BLaER1 treated with 17β-estradiol and CSF1 and Interleukin-3, amounts not matched to agents 10 nM and 100 nM (cell line): ENCODE results near the gene C1orf74.

ENCODE experiments used
- H3K27ac ChIP-seq, 11 experiments: shearing (Covaris generic); formaldehyde crosslinking; 2 replicates each; pipeline ENCODE4 v1.8.1; 2022
- H3K27me3 ChIP-seq, 11 experiments: shearing (Covaris generic); formaldehyde crosslinking; 2 replicates each; pipeline ENCODE4 v1.8.1; 2022
- H3K36me3 ChIP-seq, 11 experiments: shearing (Covaris generic); formaldehyde crosslinking; 2 replicates each; pipeline ENCODE4 v1.8.1; 2022
- H3K4me1 ChIP-seq, 10 experiments: shearing (Covaris generic); formaldehyde crosslinking; 2 replicates each; pipeline ENCODE4 v1.8.1; 2022
- H3K4me2 ChIP-seq, 11 experiments: shearing (Covaris generic); formaldehyde crosslinking; 2 replicates each; pipeline ENCODE4 v1.8.1; 2022
- H3K4me3 ChIP-seq, 10 experiments: shearing (Covaris generic); formaldehyde crosslinking; 2 replicates each; pipeline ENCODE4 v1.8.1; 2022
- H3K9ac ChIP-seq, 11 experiments: shearing (Covaris generic); formaldehyde crosslinking; 2 replicates each; pipeline ENCODE4 v1.8.1; 2022
- H3K9me3 ChIP-seq, 11 experiments: shearing (Covaris generic); formaldehyde crosslinking; replicated peaks in 1 of 11; 2 replicates each; pipeline ENCODE4 v1.8.1; 2022
- H4K20me1 ChIP-seq, 11 experiments: shearing (Covaris generic); formaldehyde crosslinking; 2 replicates each; pipeline ENCODE4 v1.8.1; 2022
- Cebpa-rat ChIP-seq, 11 experiments: shearing (Covaris generic); IDR thresholded peaks; 2 replicates each; pipeline ENCODE4 v1.8.1; 2022

Gene C1orf74

GRCh38 chr1:209784265-209785169, at the start of gene C1orf74:
C1orf74 (minus strand) TSS chr1:209784559; CDS start chr1:209783634, 925 bp downstream.
- Histone ChIP-seq H3K9ac (peak within 1 kb of the TSS; percentile 80 to 92 (median 84)), H3K36me3 (peaks cover 4 to 40% (median 35%) of the 10 kb centered on the region in 11 experiments; a peak in 20 of 22 replicates), H3K4me3 (peak within 1 kb of the TSS; percentile 61 to 82 (median 72)), H3K9me3 (peaks cover 0 to 9% (median 0%) of the 10 kb centered on the region in 11 experiments; a peak in 3 of 22 replicates), H4K20me1 (no peaks in the 10 kb centered on the region), H3K27ac (peak within 1 kb of the TSS; percentile 71 to 87 (median 79)), H3K4me1 (peaks cover 12 to 25% (median 18%) of the 10 kb centered on the region in 10 experiments), H3K27me3 (no peaks in the 10 kb centered on the region), H3K4me2 (peak within 1 kb of the TSS; percentile 83 to 98 (median 87))
- no peak for TF ChIP-seq Cebpa-rat (IDR thresholded peaks at IDR 0.05)

DNA sequence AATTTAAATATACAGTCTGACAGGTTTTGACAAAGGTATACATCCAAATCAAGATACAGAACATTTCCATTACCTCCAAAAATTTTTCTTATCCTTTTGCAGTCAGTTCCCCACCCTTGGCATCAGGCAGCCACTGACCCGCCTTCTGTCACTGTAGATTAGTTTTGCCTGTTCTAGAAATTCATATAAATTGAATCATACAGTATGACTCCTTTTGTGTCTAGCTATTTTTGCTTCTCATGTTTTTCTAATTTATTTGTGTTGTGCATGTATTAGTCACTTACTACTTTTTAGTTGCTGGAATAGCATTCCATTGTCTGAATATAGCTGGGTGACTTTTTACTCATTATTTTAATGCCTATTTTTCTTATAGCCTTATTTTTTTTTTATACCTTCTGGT, 47.3 kb upstream of the C1orf74 start:
- Histone ChIP-seq H3K9ac (no peak overlapping the region), H3K36me3 (peaks cover 59 to 74% (median 64%) of the 10 kb centered on the region in 11 experiments), H3K27me3 (no peaks in the 10 kb centered on the region), H3K9me3 (no peaks in the 10 kb centered on the region), H3K4me3 (no peak overlapping the region), H3K4me2 (no peak overlapping the region), H3K27ac (no peak overlapping the region), H4K20me1 (peaks cover 0 to 7% (median 0%) of the 10 kb centered on the region in 11 experiments; a peak in 2 of 22 replicates), H3K4me1 (peaks cover 18 to 36% (median 27%) of the 10 kb centered on the region in 10 experiments)
- no peak for TF ChIP-seq Cebpa-rat (IDR thresholded peaks at IDR 0.05)

GRCh38 chr1:209830722-209831121, 46.4 kb upstream of the C1orf74 start:
- Histone ChIP-seq H3K4me1 (peaks cover 18 to 36% (median 27%) of the 10 kb centered on the region in 10 experiments), H4K20me1 (peaks cover 0 to 7% (median 0%) of the 10 kb centered on the region in 11 experiments; a peak in 2 of 22 replicates), H3K4me2 (peak overlapping the region in 5 of 11 experiments; percentile 4 to 88 (median 68); a peak in 3 of 22 replicates), H3K4me3 (no peak overlapping the region), H3K27ac (no peak overlapping the region), H3K9ac (no peak overlapping the region), H3K9me3 (no peaks in the 10 kb centered on the region), H3K36me3 (peaks cover 50 to 65% (median 55%) of the 10 kb centered on the region in 11 experiments), H3K27me3 (no peaks in the 10 kb centered on the region)
- TF ChIP-seq Cebpa-rat (IDR thresholded peaks at IDR 0.05), result no peak

- peak overlapping the region in 9 of 10 experiments; percentile 72 to 96 (median 81); a peak in 11 of 20 replicates for H3K4me3 ChIP-seq
- TF ChIP-seq Cebpa-rat (IDR thresholded peaks at IDR 0.05), result no peak
- H3K9ac ChIP-seq, result no peak overlapping the region; a peak in 1 of 22 replicates
- no peak overlapping the region for H3K27ac ChIP-seq
- H4K20me1 ChIP-seq, result peaks cover 0 to 7% (median 0%) of the 10 kb centered on the region in 11 experiments; a peak in 2 of 22 replicates
- H3K4me1 ChIP-seq, result peaks cover 18 to 36% (median 27%) of the 10 kb centered on the region in 10 experiments
- H3K4me2 ChIP-seq, result peak overlapping the region; percentile 68 to 88 (median 83)
- H3K36me3 ChIP-seq, result peaks cover 40 to 55% (median 45%) of the 10 kb centered on the region in 11 experiments
- H3K9me3 ChIP-seq, result no peaks in the 10 kb centered on the region
- H3K27me3 ChIP-seq, result no peaks in the 10 kb centered on the region
Measured at GRCh38 chr1:209829716-209830115, 45.4 kb upstream of the C1orf74 start.

GRCh38 chr1:209827384-209828262, 43.3 kb upstream of the C1orf74 start, which contains the start of gene UTP25:
UTP25 (plus strand) TSS chr1:209827972; CDS start chr1:209828064, 92 bp downstream.
- Histone ChIP-seq H3K36me3 (peaks cover 19 to 34% (median 24%) of the 10 kb centered on the region in 11 experiments), H4K20me1 (peaks cover 0 to 7% (median 0%) of the 10 kb centered on the region in 11 experiments; a peak in 2 of 22 replicates), H3K9ac (peak within 1 kb of the TSS; percentile 75 to 89 (median 80)), H3K27ac (peak within 1 kb of the TSS; percentile 52 to 93 (median 82)), H3K9me3 (no peaks in the 10 kb centered on the region), H3K4me1 (peaks cover 18 to 39% (median 27%) of the 10 kb centered on the region in 10 experiments), H3K4me2 (peak within 1 kb of the TSS; percentile 68 to 97 (median 83)), H3K4me3 (peak within 1 kb of the TSS; percentile 69 to 96 (median 78)), H3K27me3 (no peaks in the 10 kb centered on the region)
- TF ChIP-seq Cebpa-rat (IDR thresholded peaks at IDR 0.05), result no peak

- Histone ChIP-seq H3K9ac (no peak overlapping the region), H3K36me3 (peaks cover 3 to 17% (median 8%) of the 10 kb centered on the region in 11 experiments; a peak in 21 of 22 replicates), H3K9me3 (no peaks in the 10 kb centered on the region), H3K4me1 (peaks cover 18 to 36% (median 27%) of the 10 kb centered on the region in 10 experiments), H3K4me2 (no peak overlapping the region), H3K27me3 (no peaks in the 10 kb centered on the region), H3K4me3 (no peak overlapping the region), H4K20me1 (peaks cover 0 to 7% (median 0%) of the 10 kb centered on the region in 11 experiments; a peak in 2 of 22 replicates), H3K27ac (no peak overlapping the region)
- no peak for TF ChIP-seq Cebpa-rat (IDR thresholded peaks at IDR 0.05)
Measured at GRCh38 chr1:209825591-209826434, 41.5 kb upstream of the C1orf74 start.

DNA sequence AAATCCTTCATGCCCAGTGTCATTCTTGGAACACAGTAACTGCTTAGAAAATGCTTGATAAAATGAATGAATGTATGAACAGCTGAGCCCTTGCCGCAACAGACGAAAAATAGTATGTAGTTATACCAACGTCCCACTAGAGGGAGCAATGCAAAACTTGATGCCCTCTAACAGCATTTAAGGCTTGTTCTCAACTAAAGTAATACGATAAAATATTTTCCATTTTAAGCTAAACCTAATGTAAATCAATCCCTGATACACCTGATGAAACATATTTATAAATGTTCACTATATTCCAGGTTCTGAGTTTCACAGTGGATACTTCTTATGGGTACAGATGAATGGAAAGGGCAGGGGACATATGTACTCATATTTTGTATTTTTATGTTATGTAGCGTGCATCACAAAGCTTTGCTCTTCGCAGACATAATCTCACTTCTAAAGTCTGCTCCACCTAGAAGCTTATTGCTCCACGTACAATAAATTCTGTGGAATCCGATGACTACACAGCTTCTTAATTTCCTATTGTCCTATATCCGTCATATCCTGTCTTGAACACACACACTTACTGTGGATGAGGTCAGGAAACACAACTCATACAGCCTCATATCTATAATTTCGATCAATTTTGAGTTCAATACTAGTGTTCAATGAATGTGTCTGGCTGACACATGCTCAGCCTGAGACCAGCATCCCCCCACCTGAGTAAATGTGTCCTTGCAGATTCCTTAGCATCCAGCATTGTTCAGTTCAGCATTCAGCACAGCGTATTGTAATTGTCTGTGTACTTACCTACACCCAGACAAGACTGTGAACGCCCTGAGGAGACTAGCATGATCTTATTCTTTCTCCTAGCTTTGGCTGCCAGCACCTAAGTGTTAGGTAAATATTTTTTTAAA, 39.0 kb upstream of the C1orf74 start:
- H3K4me3 ChIP-seq, result no peak overlapping the region
- H3K36me3 ChIP-seq, result no peaks in the 10 kb centered on the region
- H3K4me1 ChIP-seq, result peaks cover 5 to 12% (median 7%) of the 10 kb centered on the region in 10 experiments; a peak in 16 of 20 replicates
- H3K4me2 ChIP-seq, result 0 out of 22 replicates have a peak overlapping the region, but pooled peaks of 2 of the 11 experiments have one; percentile 1 to 8
- no peaks in the 10 kb centered on the region for H3K9me3 ChIP-seq
- no peaks in the 10 kb centered on the region for H4K20me1 ChIP-seq
- H3K27ac ChIP-seq, result no peak overlapping the region
- no peaks in the 10 kb centered on the region for H3K27me3 ChIP-seq
- no peak overlapping the region for H3K9ac ChIP-seq
- no peak for TF ChIP-seq Cebpa-rat (IDR thresholded peaks at IDR 0.05)
